ENCODE results near the gene DOCK7. TPM values are rescaled to one million over a fixed set of nuclear protein-coding genes. Genes with fewer than 3 reads are reported as not detected.
A peak's percentile ranks its signal among the peaks of the same experiment; 100 is the strongest.

Gene DOCK7
- total and polyA plus RNA-seq, 2 of the 13 experiments (the other 11 are each of a cell fraction or from before 2014, with no cell fraction given): 45.7 to 67.2 TPM

DNA sequence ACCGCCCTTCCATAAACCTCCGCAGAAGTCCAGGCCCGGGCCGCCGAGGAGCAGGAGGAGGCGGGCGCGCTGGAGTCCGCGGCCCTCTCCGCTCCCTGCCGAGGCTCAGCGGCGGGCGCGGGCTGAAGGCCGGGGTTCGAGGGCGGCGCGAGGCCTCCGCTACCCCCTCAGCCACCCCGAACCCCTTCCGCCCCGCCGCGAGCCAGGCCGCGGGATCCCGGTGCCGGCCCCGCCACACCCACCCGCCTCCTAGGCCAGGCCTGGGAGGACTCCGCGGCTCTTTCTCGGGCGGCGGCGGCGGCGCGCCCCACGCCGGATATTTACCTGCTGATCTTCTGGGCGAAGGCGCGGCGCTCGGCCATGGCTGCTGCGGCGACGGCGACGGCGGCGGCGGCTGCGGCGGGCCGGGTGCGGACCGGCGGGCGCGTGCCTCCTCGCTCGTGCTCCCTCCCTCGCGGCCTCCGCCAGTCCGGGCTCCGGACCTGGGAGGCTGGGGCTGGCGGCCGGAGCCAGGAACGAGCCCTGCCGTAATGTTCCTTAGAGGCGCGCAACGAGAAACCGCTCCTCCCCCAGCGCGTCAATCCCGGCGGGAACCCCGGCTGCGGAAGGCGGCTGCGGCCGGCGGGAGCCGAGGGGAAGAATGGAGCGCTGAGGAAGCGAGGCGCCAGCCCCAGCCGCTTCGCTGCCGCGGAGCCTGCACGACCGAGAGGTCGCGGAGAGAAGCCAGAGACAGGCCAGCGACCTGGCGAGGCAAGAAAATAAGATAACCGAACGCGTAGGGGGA, at the start of gene DOCK7 (continued):
- no peak for TF ChIP-seq BCLAF1 (IDR thresholded peaks at IDR 0.05)
- TF ChIP-seq ZSCAN31 (CRISPR knock-in tag; IDR thresholded peaks at IDR 0.05; ENCODE audit: low read depth): no peak; the same call in 1 of the 2 replicates
- TF ChIP-seq GMEB1 (CRISPR knock-in tag; IDR thresholded peaks at IDR 0.05; ENCODE audit: borderline replicate concordance): no peak; the same call in 1 of the 2 replicates
- TF ChIP-seq TFE3 (CRISPR knock-in tag; IDR thresholded peaks at IDR 0.05): no peak
- no peak for TF ChIP-seq TRAFD1 (CRISPR knock-in tag; IDR thresholded peaks at IDR 0.05; ENCODE audit: borderline replicate concordance)
- no peak for TF ChIP-seq AHR (CRISPR knock-in tag; IDR thresholded peaks at IDR 0.05)
- TF ChIP-seq PTBP1 (IDR thresholded peaks at IDR 0.05; ENCODE audit: low read depth, low read length, poor library complexity, severe bottlenecking): no peak
- TF ChIP-seq NFIB (CRISPR knock-in tag; IDR thresholded peaks at IDR 0.05; ENCODE audit: borderline replicate concordance): no peak
- 0 out of 2 replicates have a peak, but pooled peaks have one; percentile 65 for TF ChIP-seq CAMTA2 (CRISPR knock-in tag; IDR thresholded peaks at IDR 0.05; ENCODE audit: borderline replicate concordance)
- TF ChIP-seq ZNF709 (CRISPR knock-in tag; IDR thresholded peaks at IDR 0.05): no peak
- no peak for TF ChIP-seq NR3C1 (CRISPR knock-in tag; IDR thresholded peaks at IDR 0.05)
- no peak for TF ChIP-seq KDM6A (CRISPR knock-in tag; IDR thresholded peaks at IDR 0.05; ENCODE audit: low read depth)
- no peak for TF ChIP-seq ZNF3 (CRISPR knock-in tag; IDR thresholded peaks at IDR 0.05)
- TF ChIP-seq ZNF281 (CRISPR knock-in tag; IDR thresholded peaks at IDR 0.05; ENCODE audit: borderline replicate concordance): peak; percentile 60; the same call in 1 of the 2 replicates
- TF ChIP-seq ZNF235 (CRISPR knock-in tag; IDR thresholded peaks at IDR 0.05; ENCODE audit: borderline replicate concordance): no peak
- TF ChIP-seq ZNF260 (CRISPR knock-in tag; IDR thresholded peaks at IDR 0.05; ENCODE audit: borderline replicate concordance, low read depth): no peak
- TF ChIP-seq RXRB (CRISPR knock-in tag; IDR thresholded peaks at IDR 0.05; ENCODE audit: borderline replicate concordance): no peak
- no peak for TF ChIP-seq NCOA5 (CRISPR knock-in tag; IDR thresholded peaks at IDR 0.05)

Data from HepG2 (cell line).